HTR-8/SVneo (cell line): Measurements from ENCODE around the gene PLEKHD1.

ENCODE experiments used
- DNase-seq: peaks from one replicate; pipeline ENCODE4 v3.0.0; 2011; ENCODE audit warnings: low spot score, mixed read lengths; ENCODE audit not compliant: insufficient read length
- FAIRE-seq: peaks from 2 replicates; lab custom pipeline; 2011; peaks lifted over from hg19 to GRCh38; lab: Jason Lieb, UNC

PLEKHD1 gene

GRCh38 chr14:69505338-69506240 is 21.1 kb downstream of the PLEKHD1 start:
- DNase-seq (no peak), FAIRE-seq (peak; percentile 76)

GRCh38 chr14:69506241-69506595 is 21.7 kb downstream of the PLEKHD1 start:
- DNase-seq (no peak), FAIRE-seq (peak; percentile 57)

GRCh38 chr14:69518289-69519101 is 34.0 kb downstream of the PLEKHD1 start:
- DNase-seq (no peak), FAIRE-seq (no peak)

GRCh38 chr14:69519204-69520100 is 34.9 kb downstream of the PLEKHD1 start:
- peak; percentile 67 for FAIRE-seq
- DNase-seq = no peak

- DNase-seq = no peak
- no peak for FAIRE-seq
Observed at GRCh38 chr14:69522026-69522425, 37.5 kb downstream of the PLEKHD1 start.

- no peak for FAIRE-seq
- DNase-seq = no peak
Observed at GRCh38 chr14:69525896-69526295, 41.4 kb downstream of the PLEKHD1 start.

GRCh38 chr14:69527635-69528034 is 43.1 kb downstream of the PLEKHD1 start:
- DNase-seq = no peak
- FAIRE-seq = peak; percentile 65

- no peak for DNase-seq
- no peak for FAIRE-seq
Observed at GRCh38 chr14:69528143-69528542, 43.6 kb downstream of the PLEKHD1 start.

- FAIRE-seq = no peak
- no peak for DNase-seq
Observed at GRCh38 chr14:69528930-69529329, 44.4 kb downstream of the PLEKHD1 start.

GRCh38 chr14:69529563-69529962 is 45.0 kb downstream of the PLEKHD1 start:
- DNase-seq (no peak), FAIRE-seq (peak; percentile 83)

GRCh38 chr14:69530095-69530494 is 45.6 kb downstream of the PLEKHD1 start:
- FAIRE-seq = peak; percentile 66
- DNase-seq = no peak

- DNase-seq (no peak), FAIRE-seq (no peak)
Observed at GRCh38 chr14:69531135-69531534, 46.6 kb downstream of the PLEKHD1 start.

- FAIRE-seq = peak; percentile 74
- DNase-seq = no peak
Observed at GRCh38 chr14:69532561-69533340, 48.2 kb downstream of the PLEKHD1 start.

GRCh38 chr14:69535230-69535848 is 50.8 kb downstream of the PLEKHD1 start:
- peak; percentile 100 for FAIRE-seq
- DNase-seq = peak; percentile 93

- no peak for DNase-seq
- FAIRE-seq = peak; percentile 68
Observed at GRCh38 chr14:69536971-69537370, 52.4 kb downstream of the PLEKHD1 start.

GRCh38 chr14:69537900-69538299 is 53.4 kb downstream of the PLEKHD1 start:
- peak; percentile 46 for FAIRE-seq
- DNase-seq = no peak

GRCh38 chr14:69538766-69539165 is 54.2 kb downstream of the PLEKHD1 start:
- no peak for DNase-seq
- peak; percentile 38 for FAIRE-seq

GRCh38 chr14:69539631-69540410 is 55.3 kb downstream of the PLEKHD1 start:
- DNase-seq = no peak
- no peak for FAIRE-seq
